Left ventricle myocardium inferior (tissue), 1 donor: ENCODE measurements around the gene TRIM3. TPM values are rescaled to one million over a fixed set of nuclear protein-coding genes. Genes with fewer than 3 reads are reported as not detected.

ENCODE experiments used
- DNase-seq: peaks from one replicate; pipeline ENCODE4 v3.0.0-alpha.2; 2020
- H3K27ac ChIP-seq: fragments of 200-600 bp; replicated peaks from 2 replicates; pipeline ENCODE4 v1.8.0; 2021
- H3K27me3 ChIP-seq: fragments of 200-600 bp; 2 replicates; pipeline ENCODE4 v1.8.0; 2021; ENCODE audit warnings: low read depth
- H3K36me3 ChIP-seq: fragments of 200-600 bp; 2 replicates; pipeline ENCODE4 v1.8.0; 2021
- H3K4me1 ChIP-seq: fragments of 200-600 bp; 2 replicates; pipeline ENCODE4 v1.8.0; 2021
- H3K4me3 ChIP-seq: fragments of 200-600 bp; 2 replicates; pipeline ENCODE4 v1.8.0; 2021; ENCODE audit warnings: mild to moderate bottlenecking, moderate library complexity
- H3K9me3 ChIP-seq: fragments of 200-600 bp; replicated peaks from 2 replicates; pipeline ENCODE4 v1.8.0; 2021
- CTCF ChIP-seq: fragments of 200-600 bp; IDR thresholded peaks from 2 replicates; pipeline ENCODE4 v1.8.0; 2021; ENCODE audit warnings: antibody characterized with exemption, mild to moderate bottlenecking, borderline replicate concordance
- intact Hi-C: fragments of 100-400 bp; cut with micrococcal nuclease; formaldehyde crosslinking; loops from one replicate; pipeline ENCODE4 v1.11.0; 2022
- total RNA-seq: library from RNA; stranded (reverse); fragmentation: NEBNext Ultra II Directional; extraction: Animal tissue kit (Norgen Biotek cat#: 25700); gene quantifications from one replicate; pipeline ENCODE4 v1.2.1, GENCODE V29; 2021
- donor health status: DM: no; HTN: yes; CAD: no; lungs with severe emphysema.

TRIM3 gene
- total RNA-seq, 1 donor from 2014 or later = 9.0 TPM

GRCh38 chr11:6486256-6486655 is 12.5 kb upstream of the TRIM3 start:
- Histone ChIP-seq H3K27me3 (no peaks in the 10 kb centered on the region), H3K36me3 (peaks cover 64% of the 10 kb centered on the region), H3K4me1 (peaks cover 21% of the 10 kb centered on the region), H3K4me3 (no peak overlapping the region), H3K9me3 (no peaks in the 10 kb centered on the region), H3K27ac (no peak overlapping the region)
- TF ChIP-seq CTCF = no peak
- no peak for DNase-seq
- intact Hi-C loops = no loop called here

- H3K4me3 ChIP-seq = no peak overlapping the region
- H3K9me3 ChIP-seq = no peaks in the 10 kb centered on the region
- no peaks in the 10 kb centered on the region for H3K27me3 ChIP-seq
- TF ChIP-seq CTCF = no peak
- no peak overlapping the region for H3K27ac ChIP-seq
- peaks cover 59% of the 10 kb centered on the region for H3K36me3 ChIP-seq
- no peak for DNase-seq
- intact Hi-C loops = no loop called here
- H3K4me1 ChIP-seq = peaks cover 25% of the 10 kb centered on the region
Observed at GRCh38 chr11:6485661-6486060, 11.9 kb upstream of the TRIM3 start.

GRCh38 chr11:6483015-6483414 is 9.3 kb upstream of the TRIM3 start:
- TF ChIP-seq CTCF = no peak
- H3K27ac ChIP-seq = no peak overlapping the region
- H3K27me3 ChIP-seq = no peaks in the 10 kb centered on the region
- no peak for DNase-seq
- H3K4me1 ChIP-seq = peaks cover 38% of the 10 kb centered on the region
- intact Hi-C loops = no loop called here
- H3K9me3 ChIP-seq = no peaks in the 10 kb centered on the region
- H3K4me3 ChIP-seq = no peak overlapping the region
- H3K36me3 ChIP-seq = peaks cover 65% of the 10 kb centered on the region

GRCh38 chr11:6482441-6482840 is 8.7 kb upstream of the TRIM3 start:
- intact Hi-C loops = no loop called here
- no peaks in the 10 kb centered on the region for H3K9me3 ChIP-seq
- H3K4me1 ChIP-seq = peaks cover 38% of the 10 kb centered on the region
- peak overlapping the region; percentile 93 for H3K27ac ChIP-seq
- H3K36me3 ChIP-seq = peaks cover 67% of the 10 kb centered on the region
- no peak for DNase-seq
- no peaks in the 10 kb centered on the region for H3K27me3 ChIP-seq
- peak overlapping the region; percentile 91 for H3K4me3 ChIP-seq
- no peak for TF ChIP-seq CTCF

GRCh38 chr11:6481924-6482275 is 8.2 kb upstream of the TRIM3 start:
- no peak for TF ChIP-seq CTCF
- H3K4me3 ChIP-seq = peak overlapping the region; percentile 91
- DNase-seq = no peak
- no peaks in the 10 kb centered on the region for H3K27me3 ChIP-seq
- peaks cover 68% of the 10 kb centered on the region for H3K36me3 ChIP-seq
- no peaks in the 10 kb centered on the region for H3K9me3 ChIP-seq
- peaks cover 38% of the 10 kb centered on the region for H3K4me1 ChIP-seq
- peak overlapping the region; percentile 93 for H3K27ac ChIP-seq
- intact Hi-C loops = no loop called here
